A673 (cell line): ENCODE results near the gene FGF5.

Source experiments
- CTCF ChIP-seq: fragments of 300-800, 200-600 bp; sonication (generic); conservative IDR thresholded peaks from 2 replicates; pipeline ENCODE4 v1.5.1; 2017; ENCODE audit warnings: low read depth, mild to moderate bottlenecking, antibody characterized with exemption, low read length, moderate library complexity, mixed read lengths
- EZH2 ChIP-seq: fragments of 200-600 bp; sonication (generic); IDR thresholded peaks from 2 replicates; pipeline ENCODE4 v1.6.1; 2017; ENCODE audit warnings: borderline replicate concordance, low read depth, mild to moderate bottlenecking, mixed read lengths, antibody characterized with exemption, low read length; ENCODE audit not compliant: poor library complexity, severe bottlenecking

GRCh38 chr4:80261989-80262600, 4.4 kb upstream of the FGF5 start:
- TF ChIP-seq CTCF (no peak), EZH2 (no peak)
